Glutamatergic neuron (in vitro differentiated cells): ENCODE results near the gene STX18. TPM values are rescaled to one million over a fixed set of nuclear protein-coding genes. Genes with fewer than 3 reads are reported as not detected.

Experiments
- DNase-seq: peaks from one replicate; pipeline ENCODE4 v3.0.0; 2022
- H3K27ac Mint-ChIP-seq: one replicate; pipeline ENCODE4 v1.8.0; 2020; ENCODE audit warnings: mild to moderate bottlenecking, mixed read lengths, inconsistent platforms; ENCODE audit not compliant: unreplicated experiment
- H3K27me3 Mint-ChIP-seq: one replicate; pipeline ENCODE4 v1.8.0; 2020; ENCODE audit warnings: mild to moderate bottlenecking, moderate library complexity, mixed read lengths, inconsistent platforms; ENCODE audit not compliant: unreplicated experiment
- H3K36me3 Mint-ChIP-seq: one replicate; pipeline ENCODE4 v1.8.0; 2020; ENCODE audit warnings: mild to moderate bottlenecking, mixed read lengths, inconsistent platforms; ENCODE audit not compliant: unreplicated experiment
- H3K4me1 Mint-ChIP-seq: one replicate; pipeline ENCODE4 v1.8.0; 2020; ENCODE audit warnings: mild to moderate bottlenecking, low read depth, mixed read lengths, inconsistent platforms; ENCODE audit not compliant: unreplicated experiment
- H3K4me3 Mint-ChIP-seq: one replicate; pipeline ENCODE4 v1.8.0; 2020; ENCODE audit warnings: mild to moderate bottlenecking, mixed read lengths, inconsistent platforms; ENCODE audit not compliant: unreplicated experiment
- H3K9me3 Mint-ChIP-seq: one replicate; pipeline ENCODE4 v1.8.0; 2020; ENCODE audit warnings: mild to moderate bottlenecking, moderate library complexity, mixed read lengths, inconsistent platforms; ENCODE audit not compliant: unreplicated experiment
- CTCF ChIP-seq: fragments of 200-600 bp; sonication (generic); IDR thresholded peaks from one replicate; pipeline ENCODE4 v1.5.0; 2021; ENCODE audit not compliant: partially characterized antibody, unreplicated experiment
- total RNA-seq: library from RNA; stranded (reverse); fragmentation: NEBNext Ultra II Directional; extraction: Animal tissue kit (Norgen Biotek cat#: 25700); gene quantifications from one replicate; pipeline ENCODE4 v1.2.1, GENCODE V29; 2021; ENCODE audit not compliant: unreplicated experiment

The STX18 gene
- total RNA-seq, 1 donor from 2014 or later = 26.3 TPM

DNA sequence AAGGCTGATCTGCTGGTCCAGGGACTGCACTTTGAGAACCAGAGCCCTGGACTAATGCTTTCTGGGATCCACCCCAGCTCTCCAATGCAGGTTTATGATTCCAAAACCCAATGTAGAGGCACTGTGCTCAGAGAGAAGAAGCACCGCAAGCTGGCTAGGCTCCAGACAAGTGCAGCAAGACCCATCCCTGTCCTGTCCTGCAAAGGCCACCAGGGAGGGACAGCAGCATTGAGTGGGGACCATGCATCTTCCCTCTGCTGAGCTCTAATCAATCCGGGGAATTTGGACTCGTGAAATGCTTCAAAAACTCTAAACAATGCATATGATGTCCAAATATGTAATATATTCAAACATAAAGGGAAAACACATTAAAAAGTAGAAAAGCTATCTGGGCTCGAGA is 165.8 kb downstream of the STX18 start:
- no peak overlapping the region for H3K27ac Mint-ChIP-seq
- no peak for DNase-seq
- H3K4me1 Mint-ChIP-seq = peaks cover 11% of the 10 kb centered on the region
- H3K4me3 Mint-ChIP-seq = no peak overlapping the region
- H3K9me3 Mint-ChIP-seq = no peaks in the 10 kb centered on the region
- no peak for TF ChIP-seq CTCF
- peaks cover 5% of the 10 kb centered on the region for H3K27me3 Mint-ChIP-seq
- no peaks in the 10 kb centered on the region for H3K36me3 Mint-ChIP-seq

GRCh38 chr4:4374388-4375098 is 167.3 kb downstream of the STX18 start:
- no peak for TF ChIP-seq CTCF
- Mint-ChIP-seq H3K27me3 (peaks cover 7% of the 10 kb centered on the region), H3K4me1 (peaks cover 11% of the 10 kb centered on the region), H3K27ac (no peak overlapping the region), H3K9me3 (peaks cover 2% of the 10 kb centered on the region), H3K36me3 (peaks cover 5% of the 10 kb centered on the region), H3K4me3 (no peak overlapping the region)
- DNase-seq = no peak

Other genes starting within 250 kb of the STX18 start
- gene NSG1, start 154.9 kb downstream of the STX18 start, total RNA-seq = 208 TPM